Midbrain (tissue), 1 donor: ENCODE data around the gene NUCKS1.

Experiments used
- DNase-seq: peaks from one replicate; lab custom pipeline; 2025; lab: John Stamatoyannopoulos, UW

NUCKS1 gene

GRCh38 chr1:205699416-205699815 is 50.6 kb downstream of the NUCKS1 start:
- no peak for DNase-seq

GRCh38 chr1:205698921-205699320 is 51.1 kb downstream of the NUCKS1 start:
- no peak for DNase-seq

- DNase-seq: no peak
These were observed 56.5 kb downstream of the NUCKS1 start for GRCh38 chr1:205693421-205693991.

GRCh38 chr1:205692423-205692822 is 57.6 kb downstream of the NUCKS1 start:
- DNase-seq: no peak

- no peak for DNase-seq
These were observed 59.7 kb downstream of the NUCKS1 start for GRCh38 chr1:205690122-205690756.

GRCh38 chr1:205689479-205689878 is 60.5 kb downstream of the NUCKS1 start:
- DNase-seq: no peak

GRCh38 chr1:205688171-205689080 is 61.6 kb downstream of the NUCKS1 start:
- no peak for DNase-seq

GRCh38 chr1:205687242-205687641 is 62.7 kb downstream of the NUCKS1 start:
- no peak for DNase-seq

GRCh38 chr1:205681364-205681763 is 68.6 kb downstream of the NUCKS1 start:
- no peak for DNase-seq

GRCh38 chr1:205680073-205680851 is 69.7 kb downstream of the NUCKS1 start, which contains the start of gene SLC45A3:
SLC45A3 (minus strand) TSS chr1:205680509; CDS start chr1:205664656, 15,853 bp downstream.
- DNase-seq: peak; percentile 28

- DNase-seq: no peak
These were observed 71.5 kb downstream of the NUCKS1 start for GRCh38 chr1:205678286-205679111.

GRCh38 chr1:205677167-205677566 is 72.8 kb downstream of the NUCKS1 start:
- DNase-seq: no peak

GRCh38 chr1:205676597-205676996 is 73.4 kb downstream of the NUCKS1 start:
- peak; percentile 85 for DNase-seq

GRCh38 chr1:205676002-205676401 is 74.0 kb downstream of the NUCKS1 start:
- DNase-seq: no peak

GRCh38 chr1:205675247-205675646 is 74.7 kb downstream of the NUCKS1 start:
- DNase-seq: no peak

- no peak for DNase-seq
These were observed 77.0 kb downstream of the NUCKS1 start for GRCh38 chr1:205672970-205673369.

GRCh38 chr1:205672395-205672889 is 77.5 kb downstream of the NUCKS1 start:
- no peak for DNase-seq

GRCh38 chr1:205670611-205671430 is 79.2 kb downstream of the NUCKS1 start:
- DNase-seq: no peak

- DNase-seq: peak; percentile 39
These were observed 79.9 kb downstream of the NUCKS1 start for GRCh38 chr1:205670150-205670446.
